BJ (cell line): ENCODE data around the gene IGFBP2. TPM values are rescaled to one million over a fixed set of nuclear protein-coding genes. Genes with fewer than 3 reads are reported as not detected.

Source experiments
- CTCF ChIA-PET: fragments of 350-600 bp; formaldehyde crosslinking; extraction: SDS; loops from one replicate; lab custom pipeline; 2021; ENCODE audit warnings: antibody characterized with exemption, inconsistent platforms; lab: Yijun Ruan, JAX
- POLR2A ChIA-PET: fragments of 300-600 bp; sonication (Branson Sonifier 250); formaldehyde crosslinking; extraction: SDS; loops from one replicate; lab custom pipeline; 2021; ENCODE audit warnings: antibody characterized with exemption; lab: Charles Lee
- DNase-seq: peaks from one replicate; pipeline ENCODE4 v3.0.0-alpha.2; 2011; ENCODE audit warnings: low read depth
- H3K27me3 ChIP-seq: 2 replicates; pipeline ENCODE4 v1.6.0; 2011; ENCODE audit warnings: low read length; ENCODE audit not compliant: control insufficient read depth, insufficient read depth
- H3K36me3 ChIP-seq: 2 replicates; pipeline ENCODE4 v1.5.1; 2011; ENCODE audit warnings: low read length; ENCODE audit not compliant: control insufficient read depth, insufficient read depth
- H3K4me3 ChIP-seq: 2 replicates; pipeline ENCODE4 v1.5.1; 2011; ENCODE audit warnings: low read depth, mild to moderate bottlenecking, control low read depth, low read length
- polyA plus RNA-seq: library from polyadenylated mRNA; depleted of rRNA; stranded (reverse); fragments of >200 nt; gene quantifications from 2 replicates; pipeline ENCODE4 v1.2.3, GENCODE V29; 2011
- TF ChIP-seq, protein P1 (sequence below): IDR thresholded peaks from 2 replicates; pipeline ENCODE4 v1.5.1; 2011; ENCODE audit warnings: low read depth, mild to moderate bottlenecking, control low read depth, inconsistent platforms, low read length, moderate library complexity; ENCODE audit not compliant: insufficient read depth

Gene IGFBP2
- polyA plus RNA-seq, 1 experiment = 142 TPM

DNA sequence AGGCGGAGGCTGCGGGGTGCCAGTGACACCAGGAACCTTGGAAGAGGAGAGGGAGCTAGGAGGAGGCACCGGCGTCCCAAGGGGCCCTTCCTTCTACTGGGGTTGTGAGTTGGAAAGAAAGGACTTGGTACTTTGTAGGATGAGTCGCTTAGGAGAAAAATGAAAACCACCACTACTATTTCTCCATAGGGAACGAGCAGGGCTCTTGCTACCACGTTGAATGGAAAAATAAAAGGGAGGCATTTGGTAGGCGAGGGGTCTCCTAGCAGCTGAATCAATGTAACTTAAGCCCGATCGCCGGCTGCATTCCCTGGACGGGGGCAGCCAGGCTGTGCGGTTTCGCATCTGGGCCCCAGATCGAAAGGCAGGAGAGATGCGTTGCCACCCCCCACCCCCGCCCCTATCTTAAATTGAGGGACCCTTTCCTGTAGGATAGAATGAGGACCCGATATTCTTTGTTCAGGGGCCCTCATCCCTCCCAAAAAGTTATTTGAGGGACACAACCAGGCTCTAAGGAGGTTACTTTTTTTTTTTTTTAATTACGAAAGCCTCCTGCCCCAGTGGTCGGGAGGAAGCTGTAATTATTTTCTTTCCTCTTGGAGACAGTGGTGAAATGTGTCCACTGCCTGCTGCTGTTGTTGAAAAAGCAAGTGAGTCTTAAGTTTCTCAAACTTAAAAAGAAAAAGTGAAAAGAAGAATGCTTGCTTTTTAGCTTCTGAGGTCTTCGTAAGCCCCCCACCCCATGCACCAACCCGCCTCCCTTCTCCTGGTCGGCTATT, 1.3 kb downstream of the IGFBP2 start:
- H3K4me3 ChIP-seq = peak overlapping the region; percentile 56
- CTCF ChIA-PET = interaction anchor here (0.8 to 2.4 kb wide), 4 partner anchors 19 to 116 kb away, joined by 3 to 8 read pairs (median 4); no protein-coding TSS in a partner anchor
- POLR2A ChIA-PET = interaction anchor here (0.6 kb wide), 1 partner anchor 9 kb away, joined by 4 read pairs; no protein-coding TSS in a partner anchor

DNA sequence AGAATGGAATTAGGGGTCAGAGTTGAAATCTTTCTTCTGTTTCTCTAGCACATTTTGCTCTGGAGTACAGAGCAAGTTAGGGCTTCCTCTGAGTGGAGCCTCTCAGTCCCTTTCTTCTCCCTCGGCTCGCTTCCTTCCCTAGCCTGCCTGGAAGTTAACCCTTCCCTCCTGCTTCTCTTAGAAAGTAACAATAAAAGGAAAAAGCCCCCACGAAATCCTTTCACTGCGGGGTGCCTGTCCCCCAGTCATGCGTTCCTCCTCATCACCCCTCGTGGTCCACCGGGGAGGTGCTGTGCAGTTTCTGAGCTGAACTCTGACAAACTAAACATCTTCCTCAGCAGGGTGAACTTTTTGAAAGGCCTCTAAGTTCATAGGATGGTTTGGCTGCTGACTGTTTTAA, 2.0 kb downstream of the IGFBP2 start:
- TF ChIP-seq, protein P1, sequence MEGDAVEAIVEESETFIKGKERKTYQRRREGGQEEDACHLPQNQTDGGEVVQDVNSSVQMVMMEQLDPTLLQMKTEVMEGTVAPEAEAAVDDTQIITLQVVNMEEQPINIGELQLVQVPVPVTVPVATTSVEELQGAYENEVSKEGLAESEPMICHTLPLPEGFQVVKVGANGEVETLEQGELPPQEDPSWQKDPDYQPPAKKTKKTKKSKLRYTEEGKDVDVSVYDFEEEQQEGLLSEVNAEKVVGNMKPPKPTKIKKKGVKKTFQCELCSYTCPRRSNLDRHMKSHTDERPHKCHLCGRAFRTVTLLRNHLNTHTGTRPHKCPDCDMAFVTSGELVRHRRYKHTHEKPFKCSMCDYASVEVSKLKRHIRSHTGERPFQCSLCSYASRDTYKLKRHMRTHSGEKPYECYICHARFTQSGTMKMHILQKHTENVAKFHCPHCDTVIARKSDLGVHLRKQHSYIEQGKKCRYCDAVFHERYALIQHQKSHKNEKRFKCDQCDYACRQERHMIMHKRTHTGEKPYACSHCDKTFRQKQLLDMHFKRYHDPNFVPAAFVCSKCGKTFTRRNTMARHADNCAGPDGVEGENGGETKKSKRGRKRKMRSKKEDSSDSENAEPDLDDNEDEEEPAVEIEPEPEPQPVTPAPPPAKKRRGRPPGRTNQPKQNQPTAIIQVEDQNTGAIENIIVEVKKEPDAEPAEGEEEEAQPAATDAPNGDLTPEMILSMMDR = no peak
- Histone ChIP-seq H3K27me3 (peaks cover 11% of the 10 kb centered on the region), H3K4me3 (peak overlapping the region; percentile 56), H3K36me3 (no peaks in the 10 kb centered on the region)
- DNase-seq = no peak
- ChIA-PET POLR2A (interaction anchor here (0.6 to 0.7 kb wide), 2 partner anchors 8 to 825 kb away, joined by 4 to 6 read pairs; no protein-coding TSS in a partner anchor), CTCF (interaction anchor here (0.8 to 2.4 kb wide), 6 partner anchors 8 to 116 kb away, joined by 3 to 8 read pairs (median 3); no protein-coding TSS in a partner anchor)

More for the DNA sequence above, 1.3 kb downstream of the IGFBP2 start:
- H3K36me3 ChIP-seq = no peaks in the 10 kb centered on the region
- TF ChIP-seq, protein P1 = no peak
- DNase-seq = no peak
- peaks cover 11% of the 10 kb centered on the region for H3K27me3 ChIP-seq

DNA sequence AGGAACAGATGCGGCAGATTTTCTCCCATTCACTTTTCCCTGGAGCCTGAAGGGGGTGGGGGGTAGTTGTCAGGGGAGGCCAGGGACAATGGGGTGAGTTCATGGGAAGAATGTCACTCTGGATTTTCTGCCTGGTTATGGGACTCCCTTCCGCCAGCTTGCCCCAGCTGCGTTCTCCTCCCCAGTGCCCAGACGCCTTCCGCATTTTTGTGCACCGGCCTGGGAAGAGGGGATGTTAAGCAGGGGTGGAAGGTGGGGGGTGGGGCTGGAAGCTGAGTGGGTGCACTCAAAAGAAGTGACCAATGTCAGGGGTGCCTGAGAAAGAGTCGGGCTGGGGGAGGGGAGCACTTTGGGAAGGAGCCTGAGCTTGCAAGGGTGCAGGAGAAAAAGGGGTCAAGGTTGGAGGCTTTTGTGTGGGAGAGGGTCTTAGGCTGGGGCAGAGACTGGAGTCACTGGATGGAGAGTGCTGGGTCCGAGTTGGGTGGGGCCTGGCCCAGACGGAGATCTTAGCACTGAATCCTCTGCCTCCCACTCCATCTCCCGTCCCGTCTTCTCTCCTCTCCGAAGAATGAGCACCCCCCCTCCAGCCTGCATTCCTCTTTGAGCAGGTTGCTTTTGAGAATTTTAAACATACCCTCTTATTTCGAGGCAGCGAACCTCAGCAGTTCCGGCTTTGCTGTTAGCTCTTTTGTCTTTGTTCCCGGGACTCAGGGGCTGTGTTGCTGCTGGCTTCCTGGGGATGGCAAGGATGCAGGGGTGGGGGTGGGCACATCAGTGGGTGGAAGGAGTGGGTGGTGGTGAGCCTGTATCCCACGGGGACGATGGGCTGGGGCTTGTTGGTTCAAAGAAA, 2.7 kb downstream of the IGFBP2 start:
- ChIA-PET POLR2A (interaction anchor here (0.7 kb wide), 1 partner anchor 824 kb away, joined by 6 read pairs; no protein-coding TSS in a partner anchor), CTCF (interaction anchor here (1.0 to 2.4 kb wide), 5 partner anchors 8 to 117 kb away, joined by 3 to 8 read pairs (median 3); no protein-coding TSS in a partner anchor)
- Histone ChIP-seq H3K4me3 (peak overlapping the region; percentile 56), H3K27me3 (peaks cover 10% of the 10 kb centered on the region), H3K36me3 (no peaks in the 10 kb centered on the region)
- TF ChIP-seq, protein P1 = no peak
- DNase-seq = no peak

DNA sequence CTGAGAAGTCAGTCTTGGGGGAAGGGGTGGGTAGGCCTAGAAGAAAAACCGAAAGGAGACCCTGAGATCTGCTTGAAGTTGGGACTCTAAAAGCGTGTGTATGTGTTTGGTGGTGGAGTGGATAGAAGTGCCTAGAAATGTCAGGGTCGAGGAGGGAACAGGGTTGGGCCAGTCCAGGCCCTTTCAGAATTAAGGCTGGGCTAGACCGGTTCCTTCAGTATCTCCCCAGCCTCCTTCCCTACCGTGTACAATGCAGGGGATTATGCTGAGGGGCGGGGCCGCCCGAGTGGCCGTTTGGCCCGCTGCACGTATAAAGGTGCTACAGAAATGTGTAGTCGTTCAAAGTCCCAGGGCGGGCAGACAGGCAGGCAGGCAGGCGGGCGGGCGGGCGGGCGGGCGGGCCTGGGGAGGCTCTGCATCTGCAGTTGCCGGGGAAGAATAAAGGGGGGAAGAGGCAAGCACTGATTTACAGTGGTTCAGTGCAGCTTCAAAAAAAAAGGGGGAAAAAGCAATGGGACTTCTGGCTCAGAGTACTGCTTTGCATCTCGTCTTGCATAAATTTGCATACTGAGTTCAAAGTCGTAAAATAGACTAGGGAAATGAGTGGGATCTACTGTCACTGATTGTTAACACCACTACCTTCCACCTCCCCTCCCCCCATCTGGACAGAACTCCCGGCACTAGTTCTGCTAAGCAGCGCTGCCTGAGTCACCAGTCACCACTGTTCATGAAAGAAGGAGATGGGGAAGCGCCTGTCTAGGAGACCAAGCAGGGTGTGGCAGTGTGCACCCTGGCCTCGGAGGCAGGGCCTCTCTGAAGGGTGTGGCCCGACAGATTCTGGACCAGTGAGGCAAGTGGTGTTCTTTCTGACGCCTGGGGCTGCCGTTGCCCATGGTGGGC, 3.6 kb downstream of the IGFBP2 start:
- POLR2A ChIA-PET = no interaction called here
- CTCF ChIA-PET = interaction anchor here (1.5 kb wide), 1 partner anchor 27 kb away, joined by 5 read pairs; no protein-coding TSS in a partner anchor
- TF ChIP-seq, protein P1 = no peak
- Histone ChIP-seq H3K27me3 (peaks cover 8% of the 10 kb centered on the region), H3K36me3 (no peaks in the 10 kb centered on the region), H3K4me3 (peak overlapping the region; percentile 56)
- no peak for DNase-seq
